ENCODE results near the gene WDR86.

DNA sequence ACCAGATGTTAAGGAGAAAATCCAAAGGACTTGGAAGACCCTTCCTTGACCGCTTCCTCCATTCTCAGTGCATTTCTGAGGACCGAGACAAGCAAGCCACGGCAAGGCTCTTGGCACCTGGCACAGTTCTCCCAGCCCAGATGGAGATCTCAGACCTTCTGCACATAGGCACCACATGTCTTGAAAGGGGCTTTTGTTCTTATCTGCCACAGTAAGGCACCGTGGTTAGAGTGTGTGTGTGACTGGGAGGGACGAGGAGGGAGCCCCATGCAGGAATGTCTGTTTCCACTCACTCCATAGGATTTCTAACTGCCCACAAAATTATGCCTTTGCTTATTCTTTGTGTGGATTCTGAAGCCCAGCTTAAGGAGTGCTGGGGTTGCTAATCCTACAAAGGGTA, 10.3 kb upstream of the WDR86 start:
- no peak for TF ChIP-seq EZH2 (IDR thresholded peaks at IDR 0.05)
- TF ChIP-seq POLR2AphosphoS5 (IDR thresholded peaks at IDR 0.05; ENCODE audit: borderline replicate concordance, low read depth, low read length), result no peak
- no peak for TF ChIP-seq FOXP2 (optimal IDR thresholded peaks at IDR 0.05; ENCODE audit: control extremely low read depth, extremely low read length, insufficient read depth)

All from SK-N-MC (cell line).